ENCODE results near the gene CLEC6A.
A peak's percentile ranks its signal among the peaks of the same experiment; 100 is the strongest.
"Not testable (repeated sequence)": the region's sequence is repeated elsewhere in the genome, so short reads cannot be mapped to it uniquely, and the experiment has no call there.

Gene CLEC6A

GRCh38 chr12:8455727-8456360, at the start of gene CLEC6A:
CLEC6A (plus strand) TSS chr12:8455962; CDS start chr12:8456112, 150 bp downstream.
- DNase-seq (ENCODE audit: low spot score), result no peak

- not testable (repeated sequence) for DNase-seq (ENCODE audit: low spot score)
Observed at GRCh38 chr12:8419576-8419975, 36.2 kb upstream of the CLEC6A start.

- DNase-seq (ENCODE audit: low spot score), result no peak
Observed at GRCh38 chr12:8420506-8420905, 35.3 kb upstream of the CLEC6A start.

- not testable (repeated sequence) for DNase-seq (ENCODE audit: low spot score)
Observed at GRCh38 chr12:8444536-8445278, 11.1 kb upstream of the CLEC6A start.

GRCh38 chr12:8445731-8446130, 10.0 kb upstream of the CLEC6A start:
- no peak for DNase-seq (ENCODE audit: low spot score)

GRCh38 chr12:8446642-8447547, 8.9 kb upstream of the CLEC6A start:
- DNase-seq (ENCODE audit: low spot score), result no peak

GRCh38 chr12:8449355-8449859, 6.4 kb upstream of the CLEC6A start:
- peak; percentile 0 for DNase-seq (ENCODE audit: low spot score)

- no peak for DNase-seq (ENCODE audit: low spot score)
Observed at GRCh38 chr12:8452036-8452435, 3.7 kb upstream of the CLEC6A start.

- DNase-seq (ENCODE audit: low spot score), result no peak
Observed at GRCh38 chr12:8453021-8453513, 2.7 kb upstream of the CLEC6A start.

- DNase-seq (ENCODE audit: low spot score), result no peak
Observed at GRCh38 chr12:8453796-8454195, 2.0 kb upstream of the CLEC6A start.

GRCh38 chr12:8455271-8455670, 491 bp upstream of the CLEC6A start:
- DNase-seq (ENCODE audit: low spot score), result no peak

GRCh38 chr12:8461426-8461825, 5.7 kb downstream of the CLEC6A start:
- no peak for DNase-seq (ENCODE audit: low spot score)

GRCh38 chr12:8465301-8465996, 9.7 kb downstream of the CLEC6A start:
- no peak for DNase-seq (ENCODE audit: low spot score)

- no peak for DNase-seq (ENCODE audit: low spot score)
Observed at GRCh38 chr12:8466241-8466640, 10.5 kb downstream of the CLEC6A start.

GRCh38 chr12:8471090-8471489, 15.3 kb downstream of the CLEC6A start:
- no peak for DNase-seq (ENCODE audit: low spot score)

- no peak for DNase-seq (ENCODE audit: low spot score)
Observed at GRCh38 chr12:8475508-8476203, 19.9 kb downstream of the CLEC6A start.

- peak; percentile 62 for DNase-seq (ENCODE audit: low spot score)
Observed at GRCh38 chr12:8482571-8483061, 26.9 kb downstream of the CLEC6A start.

- no peak for DNase-seq (ENCODE audit: low spot score)
Observed at GRCh38 chr12:8483079-8483478, 27.3 kb downstream of the CLEC6A start.

GRCh38 chr12:8491646-8492530, 36.1 kb downstream of the CLEC6A start:
- DNase-seq (ENCODE audit: low spot score), result no peak

GRCh38 chr12:8493084-8493483, 37.3 kb downstream of the CLEC6A start:
- no peak for DNase-seq (ENCODE audit: low spot score)

Measured in SW480 (cell line).